K562 (cell line): ENCODE measurements around the gene SMOC2. TPM values are rescaled to one million over a fixed set of nuclear protein-coding genes. Genes with fewer than 3 reads are reported as not detected.

Experiments used
- ATAC-seq: fragments of 200-7000 bp; cut with Tn5 transposase; 3 replicates; pipeline ENCODE4 v1.9.1; 2020; ENCODE audit warnings: moderate library complexity
- BruUV-seq: library from RNA; stranded (reverse); fragments of 400-500 nt; replicated peaks from 2 replicates; lab custom pipeline; 2021; lab: Mats Ljungman, UMichigan
- CTCF ChIA-PET: fragments of 300-600 bp; formaldehyde crosslinking; extraction: SDS; loops from one replicate; lab custom pipeline; 2021; ENCODE audit warnings: low intra/inter-chr PET ratio; lab: Yijun Ruan, JAX
- POLR2A ChIA-PET: fragments of 300-600, 350-650 bp; sonication (Branson Sonifier 250); formaldehyde crosslinking; extraction: SDS; loops from one replicate; lab custom pipeline; 2021; ENCODE audit warnings: antibody characterized with exemption, inconsistent platforms; lab: Yijun Ruan, JAX
- DNase-seq, 4 experiments: peaks; one replicate each; pipeline versions ENCODE4 v3.0.0 to v3.0.0-alpha.2; 2011 to 2018; ENCODE audit warnings: low spot score in 3 of 4, mixed read lengths in 3 of 4; ENCODE audit errors: extremely low read depth in 1 of 4
- FAIRE-seq: peaks from 2 replicates; lab custom pipeline; 2011; peaks lifted over from hg19 to GRCh38; lab: Jason Lieb, UNC
- H2AFZ ChIP-seq: 2 replicates; pipeline ENCODE4 v1.6.0; 2011; ENCODE audit warnings: low read depth, low read length, control low read depth, inconsistent platforms
- H3K27ac ChIP-seq: fragments of 200-600 bp; 3 replicates; pipeline ENCODE4 v1.8.0; 2011; ENCODE audit warnings: low read depth, mild to moderate bottlenecking, control low read depth, inconsistent platforms, low read length, moderate library complexity, mixed read lengths; ENCODE audit errors: extremely low read depth
- H3K27me3 ChIP-seq, 2 experiments: fragments of 300-600 bp in 1 of 2; 2 replicates in 1 of 2; 3 replicates in 1 of 2; pipeline versions ENCODE4 v1.6.0 to v1.8.0; 2011; ENCODE audit warnings: inconsistent platforms in 2 of 2, low read length in 2 of 2, mild to moderate bottlenecking in 1 of 2, mixed read lengths in 1 of 2, moderate library complexity in 1 of 2; ENCODE audit not compliant: control insufficient read depth in 2 of 2, insufficient read depth in 2 of 2
- H3K36me3 ChIP-seq: fragments of 300-600 bp; 3 replicates; pipeline ENCODE4 v1.8.0; 2011; ENCODE audit warnings: mild to moderate bottlenecking, low read length, inconsistent platforms; ENCODE audit not compliant: control insufficient read depth, insufficient read depth
- H3K4me1 ChIP-seq, 2 experiments: fragments of 200-600 bp in 1 of 2; replicated peaks in 1 of 2; 2 replicates in 1 of 2; 3 replicates in 1 of 2; pipeline versions ENCODE4 v1.5.1 to v1.8.0; 2011; ENCODE audit warnings: inconsistent platforms in 2 of 2, low read length in 2 of 2, mild to moderate bottlenecking in 1 of 2, mixed read lengths in 1 of 2, moderate library complexity in 1 of 2; ENCODE audit not compliant: control insufficient read depth in 2 of 2, insufficient read depth in 2 of 2
- H3K4me2 ChIP-seq: 2 replicates; pipeline ENCODE4 v1.6.1; 2011; ENCODE audit warnings: low read length, control low read depth, inconsistent platforms, mixed read lengths; ENCODE audit not compliant: insufficient read depth
- H3K4me3 ChIP-seq: fragments of 200-600 bp; sonication (generic), shearing (Covaris generic); 2 replicates; pipeline ENCODE4 v1.5.1; 2016; ENCODE audit warnings: control low read depth, inconsistent platforms
- H3K79me2 ChIP-seq: fragments of 200-600 bp; 3 replicates; pipeline ENCODE4 v1.8.0; 2011; ENCODE audit warnings: low read length, inconsistent platforms; ENCODE audit not compliant: control insufficient read depth, insufficient read depth
- H3K9ac ChIP-seq, 2 experiments: 2 replicates each; pipeline versions ENCODE4 v1.6.0 to v1.6.1; 2011; ENCODE audit warnings: low read depth in 2 of 2, low read length in 2 of 2, control low read depth in 1 of 2, inconsistent platforms in 1 of 2, mild to moderate bottlenecking in 1 of 2, mixed read lengths in 1 of 2; ENCODE audit not compliant: insufficient read depth in 1 of 2
- H3K9me1 ChIP-seq: one replicate; pipeline ENCODE4 v1.6.0; 2011; ENCODE audit warnings: inconsistent platforms, mild to moderate bottlenecking, low read length, moderate library complexity; ENCODE audit not compliant: control insufficient read depth, insufficient read depth
- H3K9me3 ChIP-seq: replicated peaks from 2 replicates; pipeline ENCODE4 v1.5.1; 2011; ENCODE audit warnings: low read depth, low read length, inconsistent platforms; ENCODE audit not compliant: control insufficient read depth, insufficient read depth
- H4K20me1 ChIP-seq: replicated peaks from 2 replicates; pipeline ENCODE4 v1.6.1; 2011; ENCODE audit warnings: low read length, inconsistent platforms, mixed read lengths; ENCODE audit not compliant: control insufficient read depth, insufficient read depth
- CBFA2T3 ChIP-seq: fragments of 450-650 bp; IDR thresholded peaks from 2 replicates; pipeline ENCODE4 v1.6.1; 2017
- CHD2 ChIP-seq: IDR thresholded peaks from 2 replicates; pipeline ENCODE4 v1.6.1; 2011; ENCODE audit warnings: low read depth, low read length
- COPS2 ChIP-seq: fragments of 450-650 bp; conservative IDR thresholded peaks from 2 replicates; pipeline ENCODE4 v1.6.1; 2016; ENCODE audit warnings: mild to moderate bottlenecking, moderate library complexity
- FOXJ2 ChIP-seq: fragments of 200-800 bp; sonication (Bioruptor generic); IDR thresholded peaks from 2 replicates; pipeline ENCODE4 v1.6.1; 2016; ENCODE audit warnings: missing genetic modification characterization, missing compliant biosample characterization
- GTF2B ChIP-seq: IDR thresholded peaks from 2 replicates; pipeline ENCODE4 v1.6.1; 2011; ENCODE audit not compliant: insufficient read length; ENCODE audit errors: extremely low read depth
- IRF9 ChIP-seq: fragments of 450-650 bp; IDR thresholded peaks from 2 replicates; pipeline ENCODE4 v1.6.1; 2016; ENCODE audit warnings: missing biosample characterization, missing genetic modification characterization
- KLF1 ChIP-seq: fragments of 450-650 bp; IDR thresholded peaks from 2 replicates; pipeline ENCODE4 v1.6.1; 2016; ENCODE audit warnings: missing genetic modification characterization, missing compliant biosample characterization
- PHB ChIP-seq: fragments of 250-450 bp; sonication (Bioruptor Pico); IDR thresholded peaks from 2 replicates; pipeline ENCODE4 v1.5.0; 2021
- POLR2B ChIP-seq: fragments of 450-650 bp; IDR thresholded peaks from 2 replicates; pipeline ENCODE4 v1.6.1; 2018; ENCODE audit warnings: low read depth; ENCODE audit not compliant: partially characterized antibody
- SIRT6 ChIP-seq: IDR thresholded peaks from one replicate; pipeline ENCODE4 v1.6.1; 2012; ENCODE audit warnings: low read depth, mild to moderate bottlenecking, control low read depth, inconsistent platforms, low read length, moderate library complexity
- SRSF9 ChIP-seq: fragments of 200-400 bp; formaldehyde crosslinking; IDR thresholded peaks from 2 replicates; pipeline ENCODE4 v1.6.1; 2017; ENCODE audit warnings: low read depth, low read length, borderline replicate concordance
- TCFL5 ChIP-seq: fragments of 250-450 bp; sonication (Bioruptor Pico); conservative IDR thresholded peaks from 2 replicates; pipeline ENCODE4 v1.6.1; 2021; ENCODE audit warnings: mild to moderate bottlenecking, moderate library complexity, matching md5 sums
- ZBTB2 ChIP-seq: fragments of 450-650 bp; IDR thresholded peaks from 2 replicates; pipeline ENCODE4 v1.6.1; 2016; ENCODE audit warnings: antibody characterized with exemption
- ZNF175 ChIP-seq: fragments of 200-800 bp; sonication (Bioruptor generic); IDR thresholded peaks from 2 replicates; pipeline ENCODE4 v1.6.1; 2016; ENCODE audit warnings: low read depth, mild to moderate bottlenecking, missing genetic modification characterization, missing compliant biosample characterization
- ZNF253 ChIP-seq: fragments of 250-450 bp; sonication (Bioruptor Pico); conservative IDR thresholded peaks from 2 replicates; pipeline ENCODE4 v1.6.1; 2021; ENCODE audit warnings: mild to moderate bottlenecking
- ZNF511 ChIP-seq: sonication (generic); formaldehyde crosslinking; IDR thresholded peaks from 2 replicates; pipeline ENCODE4 v1.8.0; 2022; ENCODE audit warnings: mild to moderate bottlenecking, missing genetic modification reagents
- WGBS: fragments of 100-300 bp; shearing (Covaris generic); methylation state at CpG from one replicate; pipeline ENCODE4 v1.1.6; 2016; ENCODE audit warnings: low coverage, mixed read lengths; ENCODE audit not compliant: insufficient coverage; ENCODE audit errors: missing lambda C conversion rate; 5-methylcytosine and 5-hydroxymethylcytosine counted together
- in situ Hi-C: fragments of 300-500 bp; cut with MboI; formaldehyde crosslinking; loops from 4 replicates; pipeline ENCODE4 v1.15.0; 2018; ENCODE audit warnings: inconsistent platforms, mixed read lengths
- intact Hi-C: fragments of 100-400 bp; cut with micrococcal nuclease; formaldehyde crosslinking; loops from 2 replicates; pipeline ENCODE4 v1.14.2; 2022
- polyA plus RNA-seq, 8 experiments: library from polyadenylated mRNA; depleted of rRNA in 4 of 8; stranded (reverse) in 5 of 8; unstranded in 3 of 8; fragments of >200 nt; fragmentation: Nextera tagmentation in 2 of 8; fragmentation: Illumina TruSeq in 1 of 8; extraction: Ambion mirVana in 2 of 8; extraction: Trizol in 1 of 8; gene quantifications; 2 replicates each; pipeline versions ENCODE4 v1.2.1 to v1.2.3, GENCODE V29; 2011 to 2014; ENCODE audit warnings: inconsistent platforms in 1 of 8, missing spikeins in 1 of 8
- total RNA-seq, 7 experiments: library from RNA; depleted of rRNA in 6 of 7; stranded (reverse); fragments of >200 nt in 6 of 7; fragmentation: Illumina TruSeq in 2 of 7; extraction: Trizol in 2 of 7; gene quantifications; 2 replicates each; pipeline versions ENCODE4 v1.2.1 to v1.2.3, GENCODE V29; 2011 to 2021; ENCODE audit warnings: low replicate concordance in 1 of 7

SMOC2 gene
- total and polyA plus RNA-seq, 9 of the 15 experiments (the other 6 are each of a cell fraction or from before 2014, with no cell fraction given), result 0.45 to 2.3 (median 1.1) TPM

GRCh38 chr6:168607272-168608112 lies 166.5 kb downstream of the SMOC2 start:
- Histone ChIP-seq H3K4me3 (no peak overlapping the region), H4K20me1 (no peaks in the 10 kb centered on the region), H3K4me2 (no peak overlapping the region), H3K27me3 (peaks cover 0 to 44% of the 10 kb centered on the region in 2 experiments; a peak in 2 of 5 replicates), H3K9me1 (no peaks in the 10 kb centered on the region), H3K27ac (no peak overlapping the region), H3K9me3 (no peaks in the 10 kb centered on the region), H3K36me3 (no peaks in the 10 kb centered on the region; the same call in 2 of the 3 replicates), H3K4me1 (no peaks in the 10 kb centered on the region), H3K9ac (no peak overlapping the region), H2AFZ (no peak overlapping the region), H3K79me2 (no peaks in the 10 kb centered on the region)
- ChIA-PET CTCF (no interaction called here), POLR2A (interaction anchor here (0.5 to 0.6 kb wide), 2 partner anchors 15 to 1678 kb away, joined by 3 to 4 read pairs; no protein-coding TSS in a partner anchor)
- WGBS, result 14% methylated on average over 14 of the region's 15 CpGs
- intact Hi-C loops (no loop called here), in situ Hi-C loops (no loop called here)
- ATAC-seq (no peak), DNase-seq (no peak), FAIRE-seq (no peak)
- BruUV-seq, result no TSS peak
- TF ChIP-seq ZBTB2 (no peak), IRF9 (tag) (no peak), SIRT6 (no peak), PHB (CRISPR knock-in tag) (no peak), POLR2B (no peak), SRSF9 (no peak), KLF1 (no peak), ZNF511 (no peak), GTF2B (no peak), CBFA2T3 (no peak), CHD2 (no peak), ZNF253 (CRISPR knock-in tag) (no peak), ZNF175 (CRISPR knock-in tag) (no peak), TCFL5 (CRISPR knock-in tag) (no peak), COPS2 (no peak), FOXJ2 (no peak)
